ENCODE data around the gene ABCF2. TPM values are rescaled to one million over a fixed set of nuclear protein-coding genes. Genes with fewer than 3 reads are reported as not detected.

The ABCF2 gene
- polyA plus RNA-seq, 1 donor (not counting 4 experiments of a cell fraction or from before 2014, with no cell fraction given): 33.3 TPM

GRCh38 chr7:151241755-151242096, 14.7 kb upstream of the ABCF2 start:
- H3K36me3 ChIP-seq (ENCODE audit: control insufficient read depth in 2 of 2, extremely low read depth in 1 of 2, insufficient read depth in 2 of 2, low read length in 2 of 2): peaks cover 6 to 17% of the 10 kb centered on the region in 2 experiments
- no peaks in the 10 kb centered on the region for H4K20me1 ChIP-seq (ENCODE audit: control insufficient read depth, extremely low read depth, insufficient read depth, low read length)
- H3K4me2 ChIP-seq (ENCODE audit: control insufficient read depth, extremely low read depth, insufficient read depth, low read depth, low read length): no peak overlapping the region
- dilution Hi-C loops (cut with MboI; ENCODE audit: extremely low pct_ligation_motif_present, low sequenced_read_pairs): no loop called here
- no peak for TF ChIP-seq CTCF (optimal IDR thresholded peaks at IDR 0.05 in 1 of 3, IDR thresholded peaks at IDR 0.05 in 1 of 3, conservative IDR thresholded peaks at IDR 0.05 in 1 of 3; ENCODE audit: extremely low read depth in 1 of 3, insufficient read depth in 2 of 3, low read length in 3 of 3)
- TF ChIP-seq EZH2 (IDR thresholded peaks at IDR 0.05; ENCODE audit: low read length): no peak
- H3K4me1 ChIP-seq (ENCODE audit: control insufficient read depth, extremely low read depth, insufficient read depth, low read length): no peaks in the 10 kb centered on the region
- H2AFZ ChIP-seq (ENCODE audit: control insufficient read depth, low read length): no peak overlapping the region
- H3K9me3 ChIP-seq (ENCODE audit: control insufficient read depth, low read depth, low read length): no peaks in the 10 kb centered on the region
- peaks cover 6% of the 10 kb centered on the region for H3K79me2 ChIP-seq (ENCODE audit: control insufficient read depth, insufficient read depth, low read length)
- peaks cover 22% of the 10 kb centered on the region for H3K27me3 ChIP-seq (ENCODE audit: control insufficient read depth, extremely low read depth, insufficient read depth, low read length)
- H3K4me3 ChIP-seq (ENCODE audit: control insufficient read depth in 2 of 3, extremely low read depth in 1 of 3, insufficient read depth in 2 of 3, low read depth in 1 of 3, low read length in 3 of 3): no peak overlapping the region
- no peak overlapping the region for H3K9ac ChIP-seq (ENCODE audit: control insufficient read depth, extremely low read depth, insufficient read depth, low read length)
- no peaks in the 10 kb centered on the region for H3K9me1 ChIP-seq (ENCODE audit: control insufficient read depth, extremely low read depth, insufficient read depth, low read length)
- no peak overlapping the region for H3K27ac ChIP-seq (ENCODE audit: control insufficient read depth, insufficient read depth, low read length)
- no peak for FAIRE-seq
- no peak for DNase-seq (ENCODE audit: low read depth, low spot score)

- TF ChIP-seq EZH2 (IDR thresholded peaks at IDR 0.05; ENCODE audit: low read length): no peak
- TF ChIP-seq CTCF (optimal IDR thresholded peaks at IDR 0.05 in 1 of 3, IDR thresholded peaks at IDR 0.05 in 1 of 3, conservative IDR thresholded peaks at IDR 0.05 in 1 of 3; ENCODE audit: extremely low read depth in 1 of 3, insufficient read depth in 2 of 3, low read length in 3 of 3): no peak
- peaks cover 11% of the 10 kb centered on the region for H3K79me2 ChIP-seq (ENCODE audit: control insufficient read depth, insufficient read depth, low read length)
- no peak overlapping the region for H3K4me3 ChIP-seq (ENCODE audit: control insufficient read depth in 2 of 3, extremely low read depth in 1 of 3, insufficient read depth in 2 of 3, low read depth in 1 of 3, low read length in 3 of 3)
- H4K20me1 ChIP-seq (ENCODE audit: control insufficient read depth, extremely low read depth, insufficient read depth, low read length): peaks cover 3% of the 10 kb centered on the region
- peaks cover 10 to 23% of the 10 kb centered on the region in 2 experiments for H3K36me3 ChIP-seq (ENCODE audit: control insufficient read depth in 2 of 2, extremely low read depth in 1 of 2, insufficient read depth in 2 of 2, low read length in 2 of 2)
- dilution Hi-C loops (cut with MboI; ENCODE audit: extremely low pct_ligation_motif_present, low sequenced_read_pairs): no loop called here
- H3K4me1 ChIP-seq (ENCODE audit: control insufficient read depth, extremely low read depth, insufficient read depth, low read length): no peaks in the 10 kb centered on the region
- H2AFZ ChIP-seq (ENCODE audit: control insufficient read depth, low read length): no peak overlapping the region
- no peaks in the 10 kb centered on the region for H3K9me1 ChIP-seq (ENCODE audit: control insufficient read depth, extremely low read depth, insufficient read depth, low read length)
- FAIRE-seq (no peak), DNase-seq (ENCODE audit: low read depth, low spot score) (no peak)
- no peaks in the 10 kb centered on the region for H3K9me3 ChIP-seq (ENCODE audit: control insufficient read depth, low read depth, low read length)
- peaks cover 16% of the 10 kb centered on the region for H3K27me3 ChIP-seq (ENCODE audit: control insufficient read depth, extremely low read depth, insufficient read depth, low read length)
- H3K4me2 ChIP-seq (ENCODE audit: control insufficient read depth, extremely low read depth, insufficient read depth, low read depth, low read length): no peak overlapping the region
- H3K9ac ChIP-seq (ENCODE audit: control insufficient read depth, extremely low read depth, insufficient read depth, low read length): no peak overlapping the region
- H3K27ac ChIP-seq (ENCODE audit: control insufficient read depth, insufficient read depth, low read length): no peak overlapping the region
Measured at GRCh38 chr7:151240942-151241754, 14.1 kb upstream of the ABCF2 start.

Data from keratinocyte (primary cell).